Urothelium cell line (cell line): Measurements from ENCODE around the gene TBX5.

Experiments
- DNase-seq: peaks from one replicate; pipeline ENCODE4 v3.0.0; 2011; ENCODE audit warnings: low spot score, mixed read lengths
- FAIRE-seq: peaks from 2 replicates; lab custom pipeline; 2011; peaks lifted over from hg19 to GRCh38; lab: Jason Lieb, UNC

The TBX5 gene

GRCh38 chr12:114328292-114328691, 77.7 kb downstream of the TBX5 start:
- DNase-seq (no peak), FAIRE-seq (no peak)

GRCh38 chr12:114327765-114328164, 78.2 kb downstream of the TBX5 start:
- DNase-seq, result no peak
- no peak for FAIRE-seq

GRCh38 chr12:114321524-114321923, 84.4 kb downstream of the TBX5 start:
- FAIRE-seq, result no peak
- DNase-seq, result no peak

- DNase-seq (no peak), FAIRE-seq (no peak)
Measured at GRCh38 chr12:114320968-114321367, 85.0 kb downstream of the TBX5 start.

GRCh38 chr12:114320101-114320500, 85.8 kb downstream of the TBX5 start:
- no peak for DNase-seq
- FAIRE-seq, result no peak

- no peak for FAIRE-seq
- peak; percentile 17 for DNase-seq
Measured at GRCh38 chr12:114319422-114319821, 86.5 kb downstream of the TBX5 start.

GRCh38 chr12:114318984-114319383, 87.0 kb downstream of the TBX5 start:
- DNase-seq (no peak), FAIRE-seq (no peak)

GRCh38 chr12:114316076-114316475, 89.9 kb downstream of the TBX5 start:
- FAIRE-seq (no peak), DNase-seq (peak; percentile 75)

- DNase-seq (no peak), FAIRE-seq (peak; percentile 98)
Measured at GRCh38 chr12:114314974-114315720, 90.8 kb downstream of the TBX5 start.

- FAIRE-seq (no peak), DNase-seq (no peak)
Measured at GRCh38 chr12:114314403-114314802, 91.5 kb downstream of the TBX5 start.

GRCh38 chr12:114313910-114314309, 92.0 kb downstream of the TBX5 start:
- DNase-seq (no peak), FAIRE-seq (no peak)

GRCh38 chr12:114311974-114312373, 94.0 kb downstream of the TBX5 start:
- FAIRE-seq, result no peak
- DNase-seq, result peak; percentile 27

GRCh38 chr12:114306646-114307045, 99.3 kb downstream of the TBX5 start:
- FAIRE-seq (no peak), DNase-seq (peak; percentile 40)

- FAIRE-seq, result no peak
- no peak for DNase-seq
Measured at GRCh38 chr12:114305446-114305845, 100.5 kb downstream of the TBX5 start.
